T-helper 2 cell (primary cell): Measurements from ENCODE around the gene YBEY.

ENCODE experiments used
- DNase-seq, 5 experiments: peaks; one replicate each; pipeline versions ENCODE4 v3.0.0 to v3.0.0-alpha.2; 2012 to 2022

The YBEY gene

DNA sequence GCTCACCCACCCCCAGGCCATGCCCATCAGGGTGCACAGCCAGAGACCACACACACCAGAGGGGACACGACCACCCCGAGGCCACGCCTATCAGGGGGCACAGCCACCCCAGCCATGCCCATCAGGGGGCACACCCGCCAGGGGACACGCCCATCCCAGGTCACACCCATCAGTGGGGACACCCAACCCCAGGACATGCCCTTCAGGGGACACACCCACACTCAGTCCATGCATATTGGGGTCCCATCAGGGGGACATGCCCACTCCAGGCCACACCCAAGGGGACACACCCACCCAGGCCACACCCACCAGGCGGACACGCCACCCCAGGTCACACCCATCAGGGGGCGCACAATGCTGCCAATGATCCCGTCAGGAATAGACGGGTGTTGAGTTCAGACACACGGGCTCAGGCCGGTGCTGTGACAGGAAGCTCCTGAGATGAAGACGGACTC, 21.4 kb upstream of the YBEY start:
- DNase-seq = no peak

- DNase-seq = no peak
Measured at GRCh38 chr21:46265736-46266525, 20.2 kb upstream of the YBEY start.

- no peak for DNase-seq
Measured at GRCh38 chr21:46266946-46267345, 19.2 kb upstream of the YBEY start.

DNA sequence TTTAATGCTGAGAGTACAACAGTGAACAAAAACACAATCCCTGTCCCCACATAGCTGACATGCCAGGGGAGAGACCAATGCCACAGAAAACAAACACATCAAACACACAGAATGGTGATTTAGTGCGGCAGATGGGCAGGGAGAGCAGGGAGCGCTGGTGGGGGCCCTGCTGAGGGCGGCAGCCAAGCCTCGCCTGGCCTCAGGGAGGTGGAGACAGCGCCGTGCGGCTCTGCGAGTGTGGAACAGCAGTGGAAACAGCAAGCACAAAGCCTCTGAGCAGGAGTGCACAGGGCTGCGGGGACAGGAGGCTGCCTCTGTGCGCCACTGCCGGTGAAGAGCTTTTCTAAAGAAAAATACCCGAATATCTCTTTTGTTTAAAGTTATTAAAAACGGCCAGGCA, 17.8 kb upstream of the YBEY start:
- DNase-seq = no peak

DNA sequence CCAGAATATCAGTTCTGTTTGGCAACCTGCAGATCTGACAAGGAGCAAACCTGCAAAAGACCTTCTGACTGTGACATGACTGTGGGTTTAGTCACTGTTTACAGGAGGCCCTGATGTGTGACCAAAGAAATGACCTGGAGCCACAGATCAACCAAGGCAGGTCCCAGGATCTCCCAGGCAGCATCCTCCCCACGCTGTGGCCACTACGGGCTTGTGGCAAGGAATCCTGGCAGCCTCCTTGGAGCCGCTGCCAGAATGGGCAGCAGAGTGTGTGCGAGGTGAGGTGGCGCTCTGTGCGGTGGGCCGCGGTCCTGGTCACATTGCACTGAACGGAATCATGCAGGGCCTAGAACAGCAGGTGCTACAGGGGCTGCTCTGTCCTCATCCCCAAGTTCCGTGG, 16.7 kb upstream of the YBEY start:
- no peak for DNase-seq

DNA sequence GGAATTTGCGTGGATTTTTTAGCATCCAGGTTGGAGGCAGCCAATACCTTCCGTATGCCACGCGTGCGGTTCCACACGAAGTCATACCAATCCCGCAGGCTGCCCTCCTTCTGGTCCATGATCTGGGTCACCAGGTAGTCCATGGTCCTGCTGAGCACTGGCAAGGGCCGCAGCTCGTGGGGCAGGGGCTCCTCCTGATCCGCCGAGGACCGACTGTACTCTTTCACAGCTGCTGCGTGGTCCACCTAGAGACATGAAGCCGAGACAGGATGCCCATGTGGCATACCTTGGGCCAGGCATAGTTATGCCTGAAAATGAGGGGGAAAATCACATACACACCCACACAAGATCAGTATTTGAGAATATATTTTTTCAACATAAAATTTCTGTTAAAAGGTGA, 12.8 kb upstream of the YBEY start:
- no peak for DNase-seq

- DNase-seq = no peak
Measured at GRCh38 chr21:46274797-46275390, 11.2 kb upstream of the YBEY start.

DNA sequence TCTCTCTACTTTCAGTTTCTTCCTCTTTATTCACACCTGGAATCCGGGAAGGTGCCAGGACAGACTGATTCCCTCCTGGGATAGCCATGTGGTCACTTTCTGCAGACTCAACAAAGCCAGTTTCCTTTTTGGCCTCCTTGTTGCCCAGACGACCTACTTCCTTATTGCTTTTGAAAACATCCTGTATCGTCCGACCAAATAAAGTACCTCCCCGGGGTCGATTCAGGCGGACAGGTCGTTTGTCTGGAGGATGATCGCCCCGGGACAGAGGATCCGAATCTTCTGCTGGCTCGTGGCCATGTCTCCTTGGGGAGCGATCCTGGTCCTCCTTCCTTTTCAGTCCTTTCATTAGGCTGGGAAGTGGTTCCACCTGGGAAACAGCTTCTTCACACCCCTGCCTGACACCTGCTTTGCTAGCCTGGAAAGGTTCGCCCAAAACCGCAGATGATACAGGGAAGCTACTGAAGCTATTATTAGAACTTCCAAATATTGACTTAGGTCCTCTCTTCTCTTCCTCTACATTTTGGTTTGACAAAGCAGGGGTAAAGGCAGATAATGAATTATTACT, 2.0 kb upstream of the YBEY start:
- DNase-seq = peak in 1 of 5 experiments; percentile 27

DNA sequence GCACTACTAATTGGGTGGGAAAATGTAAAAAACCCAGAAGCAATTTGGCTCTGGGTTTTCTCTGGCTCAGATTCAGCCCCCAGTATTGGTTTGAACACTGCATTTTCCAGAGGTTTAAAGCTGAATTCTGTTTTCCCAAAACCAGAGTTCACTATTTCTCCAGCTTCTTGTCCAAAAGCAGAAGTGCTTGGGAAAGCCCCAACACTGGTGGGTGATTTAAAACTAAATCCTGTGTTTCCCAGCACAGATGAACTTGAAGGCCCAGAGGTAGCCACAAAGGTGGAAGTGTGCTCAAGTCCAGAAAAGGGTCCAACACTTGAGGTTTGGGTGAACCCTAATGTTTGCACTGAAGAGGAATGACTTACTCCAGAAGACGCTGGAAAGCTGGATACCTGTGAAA, 1.4 kb upstream of the YBEY start:
- no peak for DNase-seq

GRCh38 chr21:46285206-46285661, 908 bp upstream of the YBEY start, which contains the start of gene MCM3AP:
MCM3AP (minus strand) TSS chr21:46285611; CDS start chr21:46285286, 325 bp downstream.
- no peak for DNase-seq

DNA sequence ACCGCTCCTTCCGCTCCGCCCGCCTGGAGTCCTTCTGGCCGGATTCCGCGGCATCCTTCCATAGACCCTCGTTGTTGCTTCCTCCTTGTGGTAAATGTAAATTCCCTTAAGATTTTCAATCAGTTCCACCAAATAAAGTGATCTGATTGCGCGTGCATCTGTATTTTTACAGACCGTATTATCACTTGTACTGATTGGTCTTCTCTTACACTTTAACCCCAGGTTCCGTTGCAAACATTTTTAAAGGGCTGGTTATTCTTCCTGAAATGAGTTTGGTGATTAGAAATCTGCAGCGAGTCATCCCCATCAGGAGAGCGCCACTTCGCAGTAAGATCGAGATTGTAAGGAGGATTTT, 483 bp downstream of the YBEY start:
- no peak for DNase-seq

DNA sequence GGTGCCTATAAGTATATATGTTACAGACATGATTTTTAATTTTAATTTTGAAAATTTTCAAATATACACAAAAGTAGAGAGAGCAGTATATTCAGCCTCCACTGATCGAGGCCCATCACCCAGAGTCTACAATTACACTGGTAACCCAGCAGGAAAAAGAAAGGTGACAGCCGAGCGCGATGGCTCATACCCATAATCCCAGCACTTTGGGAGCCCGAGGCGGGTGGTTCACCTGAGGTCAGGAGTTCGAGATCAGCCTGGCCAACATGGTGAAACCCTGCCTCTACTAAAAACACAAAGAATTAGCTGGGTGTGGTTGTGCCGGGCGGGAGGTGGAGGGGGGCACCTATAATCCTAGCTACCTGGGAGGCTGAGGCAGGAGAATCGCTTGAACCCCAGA, 1.4 kb downstream of the YBEY start:
- no peak for DNase-seq

GRCh38 chr21:46289655-46290179, 3.6 kb downstream of the YBEY start:
- DNase-seq = peak in 1 of 5 experiments; percentile 42

GRCh38 chr21:46291561-46291960, 5.4 kb downstream of the YBEY start:
- DNase-seq = no peak

- DNase-seq = no peak
Measured at GRCh38 chr21:46294647-46295176, 8.6 kb downstream of the YBEY start.

DNA sequence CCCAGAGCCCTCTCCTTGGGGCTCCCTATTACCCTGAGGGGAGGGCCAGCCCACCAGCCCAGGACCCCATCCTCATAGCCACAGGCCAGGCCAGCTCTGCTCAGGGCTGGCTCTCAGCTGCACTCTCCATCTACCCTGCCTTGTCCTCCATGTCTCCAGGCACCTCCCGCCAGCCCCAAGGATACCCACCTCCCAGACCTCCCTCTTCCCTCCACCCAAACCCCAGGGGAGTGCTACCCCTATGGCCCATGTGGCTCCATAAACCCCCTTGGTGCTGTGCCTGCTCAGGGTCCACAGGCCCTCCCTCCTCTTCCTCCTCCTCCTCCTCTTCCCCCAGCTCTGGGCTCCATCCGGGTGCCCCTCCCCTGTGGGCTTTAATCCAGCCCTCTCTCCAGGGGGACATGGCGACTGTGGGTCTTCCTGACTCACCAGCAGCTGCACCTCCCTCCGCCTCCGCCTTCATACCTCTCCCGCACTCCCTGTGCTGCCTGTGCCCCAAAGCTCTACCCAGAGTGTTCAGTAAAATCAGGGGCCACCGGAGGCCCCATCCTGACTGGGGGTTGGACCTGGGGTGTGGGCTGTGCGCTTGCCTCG, 9.1 kb downstream of the YBEY start:
- no peak for DNase-seq

- peak in 3 of 5 experiments; percentile 24 to 67 (median 28) for DNase-seq
Measured at GRCh38 chr21:46295996-46296752, 10.0 kb downstream of the YBEY start.

GRCh38 chr21:46297338-46298271, 11.5 kb downstream of the YBEY start:
- DNase-seq = no peak

- no peak for DNase-seq
Measured at GRCh38 chr21:46299167-46299566, 13.0 kb downstream of the YBEY start.

DNA sequence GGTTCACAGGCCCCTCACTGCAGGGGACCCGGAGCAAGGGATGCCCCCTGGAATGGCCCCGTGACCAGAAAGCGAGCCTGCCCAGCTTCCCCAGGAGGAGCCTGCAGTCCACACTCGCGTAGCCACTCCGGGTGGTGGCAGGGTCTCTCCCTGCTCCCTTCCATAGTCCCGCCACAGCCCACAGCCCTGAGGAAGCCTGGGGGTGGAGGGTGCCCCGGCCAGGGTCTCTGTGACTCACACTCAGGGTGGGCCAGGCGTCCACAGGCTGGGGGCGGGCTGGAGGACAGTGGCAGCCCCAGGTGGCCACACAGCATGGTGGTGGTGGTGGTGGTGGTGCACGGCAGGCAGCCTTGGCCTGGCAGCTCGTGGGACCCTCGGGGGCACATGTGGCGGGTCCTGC, 15.6 kb downstream of the YBEY start:
- DNase-seq = no peak

DNA sequence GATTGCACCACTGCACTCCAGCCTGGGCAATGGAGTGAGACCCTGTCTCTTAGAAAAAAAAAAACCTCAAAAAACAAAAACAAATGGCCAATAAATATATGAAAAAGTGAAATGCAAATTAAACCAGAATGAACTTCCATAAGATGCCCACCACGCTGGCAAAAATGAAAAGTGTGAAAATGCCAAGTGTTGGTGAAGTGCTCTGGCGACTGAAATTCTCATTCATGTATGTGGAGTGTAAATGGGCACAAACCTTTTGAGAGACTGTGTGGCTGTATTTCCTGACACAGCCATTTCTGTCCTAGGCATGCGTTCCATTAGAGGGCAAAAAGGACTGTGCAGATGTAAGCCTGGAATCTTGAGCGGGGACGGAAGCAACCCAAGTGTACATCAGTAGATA, 18.3 kb downstream of the YBEY start:
- DNase-seq = no peak
